GM18951 (cell line): ENCODE measurements around the gene LPP.

Source experiments
- POLR2A ChIP-seq: IDR thresholded peaks from 4 replicates; pipeline ENCODE4 v1.6.1; 2011; ENCODE audit warnings: mild to moderate bottlenecking; ENCODE audit not compliant: insufficient read length, insufficient read depth; ENCODE audit errors: extremely low read depth
- in situ Hi-C: fragments of 300-500 bp; cut with MboI; formaldehyde crosslinking; loops from one replicate; pipeline ENCODE4 v1.12.0; 2022; ENCODE audit warnings: low sequenced_read_pairs, mixed read lengths, inconsistent platforms; ENCODE audit not compliant: unreplicated experiment

Gene LPP

DNA sequence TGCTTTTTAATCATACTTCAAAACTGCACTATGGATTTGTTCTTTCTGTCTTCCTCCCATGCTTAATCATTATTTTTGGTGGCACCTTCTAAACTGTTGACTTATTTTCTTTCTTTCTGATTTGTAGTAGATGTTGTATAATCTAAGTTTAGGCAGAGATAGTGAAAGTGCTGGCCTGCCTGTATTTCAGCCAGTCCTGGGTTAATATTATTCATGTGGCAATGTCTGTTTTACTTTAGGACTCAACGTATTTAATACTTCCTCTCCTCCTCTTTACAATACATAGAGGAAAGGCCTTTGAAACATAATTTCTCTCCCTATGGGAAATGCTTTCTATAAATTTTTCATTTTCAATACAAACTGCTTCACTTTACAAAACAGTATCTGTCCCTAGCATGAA is 690.1 kb downstream of the LPP start:
- in situ Hi-C loops, result no loop called here
- TF ChIP-seq POLR2A, result no peak

DNA sequence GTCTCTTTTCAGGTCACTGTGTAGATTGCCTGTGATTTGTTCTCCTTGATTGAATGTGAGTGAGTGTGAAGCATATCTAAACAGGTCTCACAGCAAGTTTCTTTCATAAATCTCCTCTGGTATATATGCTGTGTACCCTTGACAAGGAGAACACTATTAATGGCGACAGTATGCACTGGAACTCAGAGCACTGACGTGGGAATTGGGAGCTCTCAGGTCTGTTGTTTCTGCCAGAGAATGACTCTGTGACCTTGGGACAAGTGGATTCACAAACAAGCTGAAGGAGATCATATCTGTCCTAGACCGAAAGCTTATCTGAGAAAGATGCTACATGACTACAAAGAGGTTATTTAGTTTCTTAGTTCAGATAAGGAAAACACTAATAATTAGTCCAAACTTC is 691.6 kb downstream of the LPP start:
- no peak for TF ChIP-seq POLR2A
- in situ Hi-C loops, result no loop called here

DNA sequence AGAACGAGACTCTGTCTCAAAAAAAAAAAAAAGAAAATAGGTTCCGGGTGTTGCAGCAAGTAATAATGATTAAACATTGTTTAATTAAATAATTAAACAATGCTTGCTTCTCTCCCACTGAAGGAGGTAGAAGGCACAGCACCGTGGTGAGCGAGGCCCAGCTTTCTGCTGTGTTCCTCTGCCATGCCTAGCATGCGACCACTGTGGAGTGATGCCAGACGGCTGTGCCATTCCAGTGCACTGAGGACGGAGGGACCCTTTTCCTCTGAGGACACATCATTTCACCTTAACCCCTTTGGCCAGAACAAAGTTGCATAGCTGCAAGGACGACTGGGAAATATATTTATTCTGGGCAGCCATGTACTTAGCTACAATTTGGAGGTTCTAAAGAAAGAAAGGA is 695.0 kb downstream of the LPP start:
- TF ChIP-seq POLR2A, result no peak
- in situ Hi-C loops, result no loop called here

GRCh38 chr3:188853856-188854771 is 700.2 kb downstream of the LPP start:
- no peak for TF ChIP-seq POLR2A
- in situ Hi-C loops, result no loop called here

DNA sequence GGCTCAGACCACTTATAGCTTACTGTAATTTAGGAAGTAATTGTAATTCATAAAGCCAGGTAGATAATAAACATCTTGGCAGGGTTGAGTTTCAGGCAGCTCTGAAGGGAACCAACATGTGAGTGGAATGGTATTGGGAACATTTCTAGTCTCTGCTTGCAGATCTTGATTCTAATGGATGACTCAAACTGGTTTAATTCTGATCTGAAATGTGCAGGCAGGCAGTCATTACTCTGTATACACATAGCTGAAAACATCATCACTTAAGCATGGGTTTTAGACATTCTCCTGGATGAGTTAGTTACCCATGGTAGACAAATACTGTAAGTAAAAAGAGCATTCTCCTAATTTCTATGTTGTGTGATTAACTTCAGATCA is 700.8 kb downstream of the LPP start:
- no peak for TF ChIP-seq POLR2A
- in situ Hi-C loops, result no loop called here

GRCh38 chr3:188855675-188856074 is 701.7 kb downstream of the LPP start:
- in situ Hi-C loops, result no loop called here

GRCh38 chr3:188860147-188860546 is 706.2 kb downstream of the LPP start:
- TF ChIP-seq POLR2A, result no peak
- in situ Hi-C loops, result no loop called here

More at GRCh38 chr3:188855675-188856074, 701.7 kb downstream of the LPP start:
- TF ChIP-seq POLR2A, result no peak

DNA sequence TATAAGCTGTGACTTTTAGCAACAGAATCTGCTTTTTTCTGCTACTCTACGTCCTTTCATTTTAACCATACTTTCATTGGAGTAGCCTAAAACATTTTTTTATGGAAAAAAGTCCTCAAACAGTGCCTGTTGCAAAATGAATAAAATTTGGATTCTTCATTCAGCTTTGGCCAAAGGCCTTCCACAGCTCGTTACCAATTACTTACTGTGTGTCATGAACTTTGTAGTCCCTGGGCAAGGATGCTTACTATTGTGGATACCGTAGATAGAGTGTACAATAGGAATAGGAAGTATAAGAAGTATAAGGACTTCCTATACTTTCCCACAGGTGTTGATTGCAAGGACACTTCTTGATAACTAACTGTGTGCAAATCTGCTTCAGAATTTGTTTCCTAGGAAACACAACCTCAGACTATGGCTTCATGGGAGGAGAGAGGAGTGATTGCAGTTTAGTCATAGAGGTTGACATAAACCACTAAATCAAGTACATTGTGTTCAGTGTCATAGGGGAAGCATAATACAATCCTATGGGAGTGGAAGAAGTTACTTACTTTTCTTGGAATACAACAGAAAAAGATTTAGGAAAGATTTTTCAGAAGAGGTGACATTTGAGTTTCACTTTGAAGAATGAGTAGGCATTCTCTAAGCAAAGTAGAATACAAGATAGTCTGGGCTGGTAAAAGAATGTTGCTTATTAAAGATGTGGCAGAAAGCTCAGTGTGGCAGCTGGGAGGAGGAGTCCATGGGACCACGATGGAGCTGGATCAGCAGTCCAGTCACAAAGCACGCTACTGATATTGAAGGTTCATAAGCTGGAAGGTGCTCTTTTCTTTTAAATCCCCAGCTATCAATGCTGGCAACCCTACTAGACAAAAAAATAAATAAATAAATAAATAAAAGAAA is 708.1 kb downstream of the LPP start:
- TF ChIP-seq POLR2A, result no peak
- in situ Hi-C loops, result no loop called here

- in situ Hi-C loops, result no loop called here
- TF ChIP-seq POLR2A, result no peak
These were observed 710.0 kb downstream of the LPP start for GRCh38 chr3:188863999-188864406.

DNA sequence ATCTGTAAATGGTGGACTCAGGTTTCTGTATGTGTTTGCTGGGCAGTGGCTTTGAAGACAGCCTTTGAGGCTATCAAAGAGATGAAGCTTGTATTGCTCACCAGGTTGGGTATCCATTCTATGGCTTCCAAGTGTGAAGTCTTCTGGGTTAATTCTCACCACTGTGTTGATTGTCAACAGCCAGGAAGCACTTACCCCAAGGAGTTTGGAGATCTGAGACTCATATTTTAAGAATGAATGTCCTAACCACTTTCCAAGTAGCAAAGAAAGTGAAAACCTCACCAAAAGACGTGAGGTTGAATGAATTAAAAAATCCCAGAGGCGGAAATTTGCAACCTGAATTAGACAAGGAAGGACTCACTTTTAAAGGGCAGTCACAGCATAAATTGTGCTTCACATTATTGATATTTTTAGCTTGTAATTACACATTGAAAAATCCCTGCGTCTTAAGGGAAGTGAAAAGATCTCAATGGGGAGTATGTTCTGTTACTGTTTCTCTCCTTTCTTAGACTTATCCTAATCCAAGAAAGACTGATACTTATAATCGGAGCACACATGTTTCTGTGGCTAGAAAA is 713.8 kb downstream of the LPP start:
- in situ Hi-C loops, result no loop called here

DNA sequence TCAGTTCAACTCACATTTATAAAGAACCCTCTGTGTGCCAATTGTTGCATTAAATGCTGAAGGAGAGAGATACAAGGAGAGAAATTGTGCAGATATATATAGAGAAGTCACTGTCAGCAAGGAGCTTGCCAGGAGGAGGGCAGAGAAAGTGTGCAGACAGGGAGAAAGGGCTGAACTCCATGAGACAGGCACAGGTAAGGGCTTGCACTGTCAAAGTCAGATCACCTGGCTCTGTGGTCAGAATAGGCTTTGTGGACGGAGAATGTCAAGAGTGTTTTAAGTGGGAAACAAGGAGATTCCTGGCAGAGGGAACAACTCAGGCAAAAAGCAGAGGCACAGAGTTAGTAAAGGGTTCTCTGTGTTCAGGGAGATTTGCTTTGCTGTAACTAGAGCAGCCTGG is 714.8 kb downstream of the LPP start:
- TF ChIP-seq POLR2A, result no peak
- in situ Hi-C loops, result no loop called here

More for the DNA sequence above, 713.8 kb downstream of the LPP start:
- no peak for TF ChIP-seq POLR2A

DNA sequence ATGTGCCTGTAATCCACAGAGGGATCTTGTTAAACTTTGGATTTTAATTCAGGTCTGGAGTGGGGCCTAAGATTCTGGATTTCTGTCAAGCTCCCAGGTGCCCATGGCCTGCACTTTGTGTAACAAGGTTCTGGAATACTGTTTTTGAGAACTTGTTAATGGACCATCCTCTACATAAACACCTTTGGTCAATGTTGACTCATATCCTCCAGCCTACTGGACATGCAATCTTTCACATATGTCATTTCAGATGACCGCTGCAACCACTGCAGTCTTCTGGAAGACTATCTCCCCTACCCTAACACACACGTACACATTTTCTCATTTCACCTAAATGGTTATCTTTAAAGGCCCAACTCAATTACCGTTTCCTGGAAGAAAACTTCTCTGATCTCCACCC is 715.7 kb downstream of the LPP start:
- in situ Hi-C loops, result no loop called here
- no peak for TF ChIP-seq POLR2A

GRCh38 chr3:188870431-188870830 is 716.5 kb downstream of the LPP start:
- in situ Hi-C loops, result no loop called here
- TF ChIP-seq POLR2A, result no peak
